ENCODE results near the gene ASIC4.

ASIC4 gene

DNA sequence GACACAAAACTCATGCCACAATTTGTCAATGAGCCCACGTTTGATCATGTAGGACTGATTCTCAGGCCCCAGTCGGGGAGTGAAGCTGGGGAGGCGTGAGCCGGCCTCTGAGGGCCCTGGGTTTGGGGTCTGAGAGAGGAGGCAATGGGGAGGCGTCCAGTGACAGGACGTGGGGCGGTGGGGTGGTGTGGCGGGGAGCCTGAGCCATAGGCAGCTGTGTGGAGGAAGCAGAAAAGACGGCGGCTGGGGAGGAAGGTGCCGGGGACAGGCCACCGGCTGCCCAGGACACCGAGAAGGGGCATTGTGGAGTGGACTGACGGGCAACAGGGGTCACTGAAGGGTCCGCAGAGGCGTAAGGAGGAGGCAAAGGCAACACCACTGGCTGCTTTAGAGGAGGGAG, 22.1 kb downstream of the ASIC4 start:
- no peak for DNase-seq (ENCODE audit: low read depth, low spot score)

DNA sequence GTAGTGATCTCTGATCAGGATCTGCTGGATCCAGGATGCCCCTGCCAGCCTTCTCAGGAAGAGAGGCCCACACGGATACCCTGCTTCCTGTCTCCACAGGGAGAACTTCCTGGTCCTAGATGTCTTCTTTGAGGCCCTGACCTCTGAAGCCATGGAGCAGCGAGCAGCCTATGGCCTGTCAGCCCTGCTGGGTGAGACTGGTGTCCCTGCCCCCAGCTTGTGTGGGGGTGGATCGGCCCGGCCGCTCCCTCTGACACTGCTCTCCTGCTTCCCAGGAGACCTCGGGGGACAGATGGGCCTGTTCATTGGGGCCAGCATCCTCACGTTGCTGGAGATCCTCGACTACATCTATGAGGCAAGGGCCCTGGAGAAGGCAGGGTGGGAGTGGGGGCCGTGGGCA, 22.7 kb downstream of the ASIC4 start:
- no peak for DNase-seq (ENCODE audit: low read depth, low spot score)

DNA sequence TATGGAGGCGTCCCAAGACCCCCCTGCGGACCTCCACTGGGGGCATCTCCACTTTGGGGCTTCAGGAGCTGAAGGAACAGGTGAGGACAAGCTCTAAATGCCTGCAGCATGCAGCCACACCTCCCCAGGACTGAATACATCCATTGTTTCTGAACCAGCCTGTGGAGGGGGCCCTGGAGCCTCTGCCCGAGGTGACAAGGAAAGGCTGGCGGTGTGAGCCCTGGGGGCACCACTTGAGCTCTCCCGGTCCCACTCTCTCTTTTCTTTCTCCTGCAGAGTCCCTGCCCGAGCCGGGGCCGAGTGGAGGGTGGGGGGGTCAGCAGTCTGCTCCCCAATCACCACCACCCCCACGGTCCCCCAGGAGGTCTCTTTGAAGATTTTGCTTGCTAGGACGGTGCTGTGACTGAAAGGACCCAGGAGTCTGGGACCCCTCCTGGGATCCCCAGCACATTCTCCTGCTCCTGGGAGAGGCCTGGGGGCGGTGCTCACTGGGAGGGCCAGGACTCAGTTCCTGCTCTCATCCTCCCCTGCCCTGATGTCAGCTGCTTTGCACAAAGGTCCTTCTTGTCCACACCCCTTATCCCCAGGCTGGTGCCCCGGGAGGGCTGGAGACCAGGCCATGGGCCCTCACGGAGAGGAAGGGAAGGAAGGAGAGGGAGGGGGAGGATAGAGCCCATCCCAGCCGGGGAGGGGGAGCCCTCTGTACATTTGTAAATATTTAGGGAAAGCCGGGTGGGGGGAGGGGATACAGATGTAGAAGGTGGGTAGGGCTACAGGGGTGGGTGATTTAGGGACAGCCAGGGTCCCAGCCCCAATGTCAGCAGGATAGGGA, 23.6 kb downstream of the ASIC4 start:
- DNase-seq (ENCODE audit: low read depth, low spot score), result no peak

DNA sequence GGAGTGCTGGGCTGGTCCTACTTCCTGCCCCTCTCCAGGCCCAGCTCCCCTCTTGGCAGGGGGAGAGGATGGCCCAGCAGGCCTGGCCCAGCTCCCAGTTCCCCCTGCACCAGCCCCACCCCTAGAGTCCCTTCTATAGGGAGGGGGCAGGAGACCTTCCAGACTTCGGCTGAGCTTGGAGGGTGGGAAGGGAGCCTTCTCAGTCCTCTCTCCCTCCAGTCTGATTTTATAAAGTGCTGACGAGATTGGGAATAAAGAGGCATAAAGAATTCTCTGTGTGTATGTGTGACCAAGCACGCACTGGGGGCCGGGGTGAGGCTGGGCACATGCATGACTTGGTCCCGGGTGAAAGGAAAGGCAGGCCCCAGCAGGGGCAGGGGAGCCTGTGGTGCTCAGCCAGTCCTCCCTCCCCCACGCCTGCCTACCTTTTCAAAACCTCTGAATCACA, 24.2 kb downstream of the ASIC4 start:
- DNase-seq (ENCODE audit: low read depth, low spot score), result no peak

DNA sequence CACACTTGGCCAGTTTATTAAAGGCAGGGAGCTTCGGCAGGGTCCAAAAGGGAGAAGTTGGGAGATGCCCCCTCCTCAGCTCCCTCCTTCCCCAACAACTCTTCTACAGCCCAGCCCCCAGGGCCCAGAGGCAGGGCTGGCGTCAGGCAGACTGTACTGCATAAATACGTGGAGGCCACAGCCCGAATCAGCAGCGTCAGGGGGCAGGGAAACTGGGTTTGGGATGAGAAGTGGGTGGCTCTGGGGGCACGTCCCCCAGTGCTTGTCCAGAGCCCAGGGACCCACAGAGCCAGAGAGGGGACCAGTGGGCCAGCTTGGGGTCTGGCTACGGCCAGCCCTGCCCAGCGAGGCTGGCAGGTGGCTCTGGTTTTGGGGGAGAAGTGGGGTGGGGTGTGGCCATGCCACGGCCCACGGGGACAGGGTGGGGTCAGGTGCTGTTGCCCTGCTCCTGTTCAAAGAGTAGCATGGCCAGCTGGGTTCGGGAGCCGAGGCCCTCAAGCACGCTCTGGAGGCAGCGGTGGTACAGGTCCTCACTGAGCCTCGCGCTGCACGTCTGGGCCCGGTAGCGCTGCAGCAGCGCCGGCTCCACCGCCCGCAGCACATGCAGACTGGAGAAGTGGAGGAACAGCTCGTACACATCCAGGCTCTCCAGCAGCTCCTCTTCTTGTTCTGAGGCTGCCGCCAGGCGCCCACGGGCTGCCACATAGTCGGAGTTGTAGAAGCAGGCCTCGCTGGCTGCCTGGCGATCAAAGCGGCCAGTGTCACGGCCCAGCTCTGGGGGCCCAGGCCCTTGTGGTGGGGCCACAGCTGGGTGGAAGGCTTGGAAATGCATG, 24.9 kb downstream of the ASIC4 start:
- no peak for DNase-seq (ENCODE audit: low read depth, low spot score)

DNA sequence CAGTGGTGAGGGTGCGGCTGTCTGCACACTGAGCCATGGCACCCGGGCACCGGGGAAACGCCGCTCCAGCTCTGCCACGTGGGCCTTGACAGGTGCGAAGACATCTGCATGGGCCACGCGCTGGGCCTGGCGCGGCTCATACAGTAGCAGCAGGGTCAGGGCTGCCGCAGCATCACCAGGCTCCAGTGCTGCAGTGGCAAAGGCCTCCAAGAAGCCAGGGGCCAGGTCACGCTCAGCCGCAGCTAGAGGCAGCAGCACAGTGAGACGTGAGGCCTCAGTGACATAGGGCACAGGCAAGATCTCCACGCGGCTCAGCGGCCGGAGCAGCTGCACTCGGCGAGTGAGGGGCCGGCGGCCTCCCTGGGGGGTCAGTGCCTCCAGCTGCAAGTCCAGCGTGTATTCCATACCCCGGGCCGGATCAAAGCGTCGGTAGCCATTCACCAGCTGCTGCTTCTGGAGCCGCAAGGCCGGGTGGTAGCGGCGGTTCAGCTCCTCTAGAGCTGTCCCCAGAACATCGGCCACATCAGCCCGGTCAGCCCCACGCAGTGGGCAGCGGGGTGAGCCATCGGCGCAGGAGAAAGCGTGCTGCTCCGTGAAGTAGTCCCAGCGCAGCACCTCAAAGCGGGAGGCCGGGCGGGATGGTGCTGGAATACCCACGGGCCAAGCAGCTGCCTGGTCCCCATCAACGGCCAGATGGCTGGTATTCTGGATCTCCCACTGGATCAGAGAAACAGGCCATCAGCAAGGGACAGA, 25.8 kb downstream of the ASIC4 start:
- no peak for DNase-seq (ENCODE audit: low read depth, low spot score)

DNA sequence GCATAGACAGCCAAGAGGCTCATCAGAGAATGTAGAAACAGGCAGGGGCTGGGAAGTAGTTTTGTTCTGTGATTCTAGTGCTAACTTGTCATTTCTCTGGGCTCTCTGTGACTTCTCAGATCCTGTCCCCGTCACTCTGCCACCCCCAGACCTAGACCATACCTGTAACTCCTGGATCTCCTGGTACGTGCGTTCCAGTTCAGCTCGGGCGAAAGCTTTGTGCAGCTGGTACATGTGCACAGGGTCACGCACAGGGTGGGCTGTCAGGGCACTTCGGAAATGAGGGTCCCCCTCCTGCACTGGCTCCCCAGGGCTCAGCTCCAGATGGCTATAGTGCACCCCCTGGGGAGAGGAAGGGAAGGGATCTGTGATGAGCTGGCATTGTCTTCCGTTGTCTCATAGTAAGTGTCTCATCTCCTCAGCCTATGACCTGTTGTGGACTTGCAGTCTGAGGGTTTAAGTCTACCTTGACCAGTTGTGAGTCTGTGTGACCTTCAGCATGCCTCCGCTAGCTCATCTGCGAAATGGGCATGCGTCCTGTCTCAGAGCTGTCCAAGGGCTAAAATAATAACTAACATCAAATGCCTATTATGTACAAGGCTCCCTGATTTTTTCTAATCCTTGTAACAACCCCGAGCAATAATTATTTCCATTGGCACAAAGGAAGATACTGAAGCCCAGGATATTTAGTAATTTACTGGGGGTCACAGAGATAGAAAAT, 26.7 kb downstream of the ASIC4 start:
- no peak for DNase-seq (ENCODE audit: low read depth, low spot score)

DNA sequence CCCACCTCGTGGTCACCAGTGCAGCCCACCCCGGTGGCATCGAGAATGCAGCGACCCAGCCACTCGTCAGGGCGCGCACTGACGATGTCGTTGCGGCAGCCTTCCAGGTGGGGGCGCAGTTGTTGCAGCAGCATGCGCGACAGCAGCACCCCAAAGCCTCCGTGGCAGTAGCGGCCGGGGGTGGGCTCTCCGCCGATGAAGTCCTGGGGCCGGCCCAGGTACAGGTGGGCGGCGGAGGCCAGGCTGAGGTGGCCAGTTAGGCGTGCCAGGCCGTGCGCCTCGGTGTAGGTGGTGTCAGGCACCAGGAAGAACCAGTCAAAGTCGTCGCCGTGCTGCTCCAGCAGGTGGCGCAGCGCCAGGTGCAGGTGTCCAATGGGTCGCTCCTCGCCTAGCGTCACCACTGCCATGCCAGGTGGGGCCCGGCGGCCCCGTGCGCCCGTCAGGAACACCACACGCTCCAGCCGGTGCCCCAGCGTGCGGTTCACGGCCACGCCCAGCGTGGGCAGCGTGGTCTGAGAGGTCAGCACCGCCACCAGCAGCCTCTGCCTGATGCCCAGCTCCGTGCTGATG, 27.4 kb downstream of the ASIC4 start:
- no peak for DNase-seq (ENCODE audit: low read depth, low spot score)

DNA sequence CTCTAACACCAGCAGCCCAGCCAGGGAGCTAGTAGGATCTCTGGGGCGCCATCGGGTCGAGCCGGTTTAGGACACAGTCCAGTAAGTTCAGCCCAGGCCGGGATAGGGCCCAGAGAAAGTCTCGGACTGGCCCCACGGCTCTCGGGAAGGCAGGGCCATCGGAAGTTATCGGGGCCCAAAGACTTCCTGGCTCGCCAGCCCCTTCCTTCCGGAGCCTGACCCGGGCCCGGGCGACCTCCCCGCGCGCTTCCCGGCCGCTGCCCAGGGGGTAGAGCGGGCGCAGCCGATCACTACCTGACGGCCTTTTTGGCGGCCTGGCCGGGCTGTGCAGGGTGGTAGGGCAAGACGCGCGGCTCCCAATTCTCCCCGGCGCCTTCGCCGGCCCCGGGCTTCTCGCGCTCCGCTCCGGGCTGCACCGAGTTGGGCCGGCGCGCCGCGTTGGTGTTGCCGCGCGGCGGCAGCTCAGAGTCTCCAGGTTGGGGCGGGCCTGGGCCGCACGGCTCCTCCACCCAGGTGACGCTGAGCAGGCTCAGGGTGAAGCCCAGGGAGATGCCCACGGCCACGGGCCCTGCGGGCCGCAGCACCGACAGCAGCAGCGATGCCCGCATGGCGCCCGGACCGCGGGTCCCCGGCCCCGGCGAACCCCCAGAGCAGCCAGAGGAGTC, 28.8 kb downstream of the ASIC4 start:
- no peak for DNase-seq (ENCODE audit: low read depth, low spot score)

DNA sequence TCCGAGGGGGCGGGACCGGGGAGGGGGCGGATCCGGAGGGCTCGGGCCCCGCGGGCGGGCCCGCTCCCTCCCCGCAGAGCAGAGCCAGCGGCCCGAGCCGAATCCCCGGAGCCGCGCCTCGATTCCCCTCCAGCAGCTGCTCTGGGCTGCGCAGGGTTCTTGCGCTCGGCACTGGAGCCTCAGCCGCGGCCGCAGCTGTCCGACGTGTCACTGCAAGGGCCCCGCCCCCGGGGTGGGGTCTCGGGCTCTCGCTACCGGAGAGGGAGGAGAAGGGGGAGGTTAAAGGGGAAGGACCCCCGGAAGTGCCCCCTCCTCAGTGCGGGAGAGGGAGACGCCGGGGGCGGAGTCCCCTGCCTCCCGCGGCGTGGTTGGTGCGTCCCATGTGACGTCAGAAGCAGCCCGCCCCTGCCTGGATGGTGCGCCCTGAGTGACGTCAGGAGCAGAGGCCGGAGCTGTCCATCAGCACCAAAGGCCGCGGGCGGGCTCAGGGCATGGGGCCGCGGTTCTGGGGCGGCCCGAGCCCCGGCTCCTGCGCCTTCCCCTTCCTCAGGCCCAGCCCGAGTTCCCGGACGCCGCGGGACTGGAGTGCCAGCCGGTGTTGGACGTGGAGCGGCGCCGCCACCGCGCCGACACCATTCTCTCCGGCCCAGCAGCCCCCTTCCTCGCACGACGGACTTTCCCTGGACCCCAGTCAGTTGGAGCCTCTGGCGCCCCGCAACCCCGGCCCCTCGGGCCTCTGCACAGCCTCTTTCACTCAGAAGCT, 29.5 kb downstream of the ASIC4 start, which contains the start of the genes CHPF and TMEM198:
Gene CHPF (minus strand): TSS at position 214 of the 763 bp plus-strand sequence. CDS start 271 bp downstream, outside the sequence.
Gene TMEM198 (plus strand): TSS at position 433 of the 763 bp plus-strand sequence. CDS start 700 bp downstream, outside the sequence.
- peak; percentile 93 for DNase-seq (ENCODE audit: low read depth, low spot score)

DNA sequence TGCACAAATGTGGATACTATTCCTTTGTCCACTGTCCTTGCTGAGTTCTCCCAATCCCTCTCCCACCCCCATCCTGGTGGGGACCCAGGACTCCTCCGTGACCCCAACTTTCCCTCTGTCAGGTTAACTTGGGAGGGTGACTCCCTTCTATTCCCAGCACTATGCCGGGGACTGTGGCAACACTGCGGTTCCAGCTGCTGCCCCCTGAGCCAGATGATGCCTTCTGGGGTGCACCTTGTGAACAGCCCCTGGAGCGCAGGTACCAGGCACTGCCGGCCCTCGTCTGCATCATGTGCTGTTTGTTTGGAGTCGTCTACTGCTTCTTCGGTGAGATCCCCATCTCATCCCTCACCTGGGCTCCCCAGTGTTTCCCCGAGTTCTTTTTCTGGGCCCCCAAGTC, 30.3 kb downstream of the ASIC4 start:
- DNase-seq (ENCODE audit: low read depth, low spot score), result no peak

DNA sequence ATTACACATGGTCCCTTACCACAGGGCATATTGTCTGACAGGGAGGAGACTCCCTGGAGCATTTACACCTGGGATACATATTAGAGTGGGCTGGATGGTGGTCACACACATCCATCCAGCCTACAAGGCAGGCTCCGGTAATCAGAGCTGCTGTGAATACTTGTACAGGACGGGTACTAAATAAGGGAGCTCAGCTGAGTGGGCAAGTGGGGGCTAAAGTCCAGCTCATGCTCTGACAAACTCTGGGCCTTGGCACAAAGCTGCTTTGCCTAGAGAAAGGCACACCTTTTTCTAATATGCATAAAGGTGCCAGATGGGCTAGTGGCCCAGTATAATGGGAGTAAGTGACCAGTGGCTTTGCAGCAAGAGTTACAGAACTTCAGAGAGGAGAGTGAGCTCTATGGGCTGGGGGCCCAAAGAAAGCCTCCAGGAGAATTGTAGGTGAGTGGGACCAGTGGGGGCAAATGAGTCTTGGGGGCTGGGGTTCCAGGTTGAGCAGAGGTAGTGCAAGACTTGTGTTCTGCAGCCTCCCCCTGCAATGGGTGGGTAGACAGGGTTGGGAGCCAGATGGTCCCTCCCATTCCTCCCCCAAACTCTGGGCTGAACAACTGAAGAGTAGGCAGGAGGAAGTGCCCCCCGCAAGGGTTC, 31.1 kb downstream of the ASIC4 start:
- no peak for DNase-seq (ENCODE audit: low read depth, low spot score)

DNA sequence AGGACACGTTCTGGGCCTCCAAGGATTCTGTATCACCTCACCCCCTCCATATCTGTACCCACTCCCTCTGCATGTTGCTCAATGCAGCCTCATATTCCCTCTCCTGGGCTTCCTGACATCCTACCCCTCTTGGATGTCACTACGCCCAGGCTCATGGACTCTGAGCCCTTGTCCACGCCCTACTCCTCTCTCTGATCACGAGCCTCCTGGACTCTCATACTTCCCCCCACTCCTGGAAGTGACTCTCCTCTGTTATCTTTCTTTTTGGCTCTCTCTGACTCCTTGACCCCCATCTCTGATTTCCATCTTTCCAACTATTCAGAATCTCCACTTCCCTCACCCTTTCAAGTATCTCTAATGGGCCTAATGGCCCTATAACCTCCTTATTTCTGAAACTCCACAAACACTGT, 31.7 kb downstream of the ASIC4 start:
- DNase-seq (ENCODE audit: low read depth, low spot score), result no peak

DNA sequence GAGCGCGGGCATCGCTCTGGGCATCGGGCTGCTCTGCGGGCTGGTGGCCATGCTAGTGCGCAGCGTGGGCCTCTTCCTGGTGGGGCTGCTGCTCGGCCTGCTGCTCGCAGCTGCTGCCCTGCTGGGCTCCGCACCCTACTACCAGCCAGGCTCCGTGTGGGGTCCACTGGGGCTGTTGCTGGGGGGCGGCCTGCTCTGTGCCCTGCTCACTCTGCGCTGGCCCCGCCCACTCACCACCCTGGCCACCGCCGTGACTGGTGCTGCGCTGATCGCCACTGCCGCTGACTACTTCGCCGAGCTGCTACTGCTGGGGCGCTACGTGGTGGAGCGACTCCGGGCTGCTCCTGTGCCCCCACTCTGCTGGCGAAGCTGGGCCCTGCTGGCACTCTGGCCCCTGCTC, 33.3 kb downstream of the ASIC4 start:
- DNase-seq (ENCODE audit: low read depth, low spot score), result no peak

DNA sequence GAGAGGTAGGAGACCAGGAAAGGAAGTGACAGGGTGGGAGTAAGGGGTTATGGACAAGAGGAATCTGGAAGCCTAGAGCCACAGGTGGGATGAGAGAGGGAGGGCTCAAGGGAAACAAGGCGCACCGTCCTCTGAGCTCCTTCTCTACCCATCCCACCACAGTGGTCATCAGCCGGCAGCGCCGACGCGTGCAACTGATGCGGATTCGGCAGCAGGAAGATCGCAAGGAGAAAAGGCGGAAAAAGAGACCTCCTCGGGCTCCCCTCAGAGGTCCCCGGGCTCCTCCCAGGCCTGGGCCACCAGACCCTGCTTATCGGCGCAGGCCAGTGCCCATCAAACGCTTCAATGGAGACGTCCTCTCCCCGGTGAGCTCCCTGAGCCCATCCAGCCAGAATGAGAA, 34.7 kb downstream of the ASIC4 start:
- DNase-seq (ENCODE audit: low read depth, low spot score), result no peak

DNA sequence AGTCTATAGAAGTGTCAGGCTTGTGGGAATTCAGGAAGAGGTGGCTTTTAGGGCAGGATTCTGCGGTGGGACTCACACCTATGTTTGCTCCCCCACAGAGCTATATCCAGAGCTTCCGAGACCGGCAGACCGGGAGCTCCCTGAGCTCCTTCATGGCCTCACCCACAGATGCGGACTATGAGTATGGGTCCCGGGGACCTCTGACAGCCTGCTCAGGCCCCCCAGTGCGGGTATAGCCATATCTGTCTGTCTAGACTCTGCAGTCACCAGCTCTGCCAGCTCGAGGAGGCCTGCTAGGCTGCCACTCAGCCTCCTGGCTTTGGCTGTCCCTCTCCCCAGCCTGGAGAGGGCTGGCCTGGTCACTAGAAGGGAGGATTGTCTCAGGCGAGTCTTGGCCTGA, 35.3 kb downstream of the ASIC4 start:
- DNase-seq (ENCODE audit: low read depth, low spot score), result no peak

DNA sequence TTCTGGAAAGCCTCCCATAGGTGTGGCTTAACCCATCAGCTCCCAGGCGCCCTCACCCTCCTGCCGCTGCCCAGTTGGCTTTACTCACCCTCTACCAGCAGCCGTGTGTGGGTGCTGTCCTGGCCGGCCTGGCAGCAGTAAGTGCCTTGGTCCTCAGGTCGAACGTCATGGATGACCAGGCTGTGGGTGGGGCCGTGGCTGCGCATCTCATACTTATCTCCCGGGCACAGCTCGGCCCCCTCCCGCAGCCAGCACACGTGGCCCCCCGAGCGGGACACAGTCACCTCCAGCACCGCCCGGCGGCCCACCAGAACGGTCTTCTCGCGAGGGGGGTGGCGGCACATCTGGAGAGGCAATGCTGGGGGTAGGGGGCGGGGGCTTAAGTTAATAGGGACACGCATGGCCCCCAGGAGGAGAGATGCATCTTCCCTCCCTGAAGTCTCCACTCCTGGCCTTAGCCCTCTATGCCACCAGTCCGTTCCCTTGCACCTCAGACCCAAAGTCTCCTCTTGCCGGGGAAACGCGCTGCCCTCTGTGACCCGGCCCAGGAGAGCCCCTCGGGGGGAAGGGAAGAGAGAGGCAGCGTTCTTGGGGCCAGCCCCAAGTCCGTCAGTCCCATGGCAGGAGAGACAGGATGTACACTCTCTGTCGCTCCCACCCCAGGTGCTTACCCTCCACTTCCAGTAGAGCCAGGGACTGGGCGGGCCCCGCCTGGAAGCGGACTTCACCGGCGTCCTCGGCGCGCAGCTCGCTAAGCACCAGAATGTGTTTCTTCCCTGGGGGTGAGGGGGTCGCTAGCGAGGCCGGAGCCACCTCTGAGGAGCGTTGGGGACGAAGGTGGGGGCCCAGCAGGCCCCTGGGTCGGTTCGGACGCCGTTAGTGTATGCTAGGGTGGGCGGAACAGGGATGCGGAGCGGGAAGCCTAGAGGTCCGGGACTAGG, 37.4 kb downstream of the ASIC4 start:
- DNase-seq (ENCODE audit: low read depth, low spot score), result no peak

Measured in iPS DF 19.7 (cell line).